H1 (cell line): ENCODE data around the gene ZNF121. TPM values are rescaled to one million over a fixed set of nuclear protein-coding genes. Genes with fewer than 3 reads are reported as not detected.

Experiments
- ASH2L ChIP-seq: fragments of 200-600, 300-600 bp; sonication (generic); IDR thresholded peaks from one replicate; pipeline ENCODE4 v1.7.1; 2017; ENCODE audit warnings: low read length
- polyA plus RNA-seq, 7 experiments: library from polyadenylated mRNA; depleted of rRNA in 3 of 7; stranded (reverse) in 5 of 7; unstranded in 2 of 7; fragments of >200 nt in 5 of 7; fragments of 200-250 nt in 2 of 7; gene quantifications; 1 replicate in 5 of 7; 2 replicates in 1 of 7; 4 replicates in 1 of 7; pipeline versions ENCODE4 v1.2.1 to v1.2.3, GENCODE V29; 2011 to 2013; ENCODE audit warnings: missing spikeins in 2 of 7, mixed read lengths in 2 of 7
- total RNA-seq: library from RNA; stranded (reverse); fragmentation: NEBNext Ultra II Directional; extraction: Animal tissue kit (Norgen Biotek cat#: 25700); gene quantifications from 2 replicates; pipeline ENCODE4 v1.2.1, GENCODE V29; 2021

The ZNF121 gene
- total and polyA plus RNA-seq, 2 of the 8 experiments (the other 6 are each of a cell fraction or from before 2014, with no cell fraction given): 22.2 to 220 TPM

- TF ChIP-seq ASH2L: peak; percentile 76
Measured at GRCh38 chr19:9538183-9539058, 45.9 kb downstream of the ZNF121 start, which contains the start of gene ZNF426 (continued).
